Endometrial microvascular endothelial cells (primary cell): Measurements from ENCODE around the gene FOXN4. TPM values are rescaled to one million over a fixed set of nuclear protein-coding genes. Genes with fewer than 3 reads are reported as not detected.

ENCODE experiments used
- in situ Hi-C: cut with HindIII; loops from 2 replicates; pipeline ENCODE4 v1.10.0; 2017; ENCODE audit warnings: low sequenced_read_pairs, low pct_unique_long_range_greater_than_20kb; ENCODE audit errors: inconsistent ontology term
- total RNA-seq: library from RNA; depleted of rRNA; stranded (reverse); fragments of >200 nt; gene quantifications from one replicate; pipeline ENCODE4 v1.2.3, GENCODE V29; 2015; ENCODE audit errors: inconsistent ontology term

FOXN4 gene
- total RNA-seq, 1 donor from 2014 or later, result not detected

DNA sequence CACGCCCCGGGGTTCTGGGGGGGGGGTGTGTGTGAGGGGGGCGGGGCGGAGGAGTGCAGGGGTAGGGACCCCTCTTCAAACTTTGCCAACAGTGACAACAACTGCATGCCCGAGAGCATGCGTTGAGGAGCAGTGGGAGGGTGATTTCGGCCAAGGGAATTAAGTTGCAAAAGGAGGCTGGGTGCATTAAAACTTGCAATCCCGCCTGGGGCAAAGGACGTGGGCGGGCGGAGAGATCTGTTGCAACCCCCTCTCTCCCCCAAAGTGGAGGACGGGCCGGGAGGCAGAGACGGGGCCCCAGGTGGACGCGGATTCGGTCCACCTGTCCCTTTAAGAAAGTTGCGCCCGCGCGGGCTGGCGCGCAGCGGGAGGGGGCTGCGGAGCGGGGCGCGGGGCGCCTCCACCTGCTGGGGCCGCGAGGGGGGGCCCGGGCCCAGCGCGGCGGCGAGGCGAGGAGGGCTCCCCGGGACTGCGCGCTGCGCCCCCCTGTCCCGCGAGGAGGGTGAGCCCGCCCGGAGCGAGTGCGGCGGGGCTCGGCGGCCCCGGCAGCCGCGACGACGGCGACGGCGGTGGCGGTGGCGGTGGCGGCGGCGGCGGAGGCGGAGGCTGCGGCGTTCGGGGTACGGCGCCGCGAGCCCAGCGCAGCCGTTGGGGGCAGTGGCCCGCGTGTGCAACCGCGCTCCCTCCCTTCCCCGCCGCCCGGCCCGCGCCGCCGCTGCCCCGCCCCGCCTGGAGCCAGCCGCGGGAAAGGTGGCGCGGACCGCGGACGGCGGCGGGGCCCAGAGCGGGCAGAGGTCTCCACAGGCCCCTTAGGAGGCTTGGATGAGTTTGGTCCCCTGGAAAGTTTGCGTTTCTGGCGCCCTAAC is 530 bp upstream of the FOXN4 start:
- in situ Hi-C loops, result no loop called here

GRCh38 chr12:109307051-109307450 is 2.0 kb downstream of the FOXN4 start:
- in situ Hi-C loops, result no loop called here

- in situ Hi-C loops, result no loop called here
Measured at GRCh38 chr12:109305547-109305946, 3.5 kb downstream of the FOXN4 start.

DNA sequence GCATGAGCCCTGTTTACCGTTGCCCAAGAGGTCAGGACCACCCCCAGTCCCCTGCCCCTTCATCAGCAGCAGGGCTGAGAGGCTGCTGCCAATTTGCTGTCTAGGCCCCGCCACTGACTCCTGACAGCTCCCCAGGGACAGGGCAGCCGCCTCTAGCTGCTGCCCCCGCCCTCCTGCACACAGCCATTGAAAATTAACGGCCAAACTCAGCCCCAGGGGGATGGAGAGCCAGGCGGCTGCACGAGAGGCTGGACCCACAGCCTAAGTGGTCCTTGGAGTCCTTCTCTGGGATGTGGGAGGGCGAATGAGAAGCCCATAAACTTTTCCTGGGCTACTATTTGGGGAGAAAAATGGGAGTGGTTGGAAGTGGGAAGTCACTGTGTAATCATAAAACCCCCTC is 4.6 kb downstream of the FOXN4 start:
- in situ Hi-C loops, result no loop called here

GRCh38 chr12:109302770-109303169 is 6.3 kb downstream of the FOXN4 start:
- in situ Hi-C loops, result no loop called here

DNA sequence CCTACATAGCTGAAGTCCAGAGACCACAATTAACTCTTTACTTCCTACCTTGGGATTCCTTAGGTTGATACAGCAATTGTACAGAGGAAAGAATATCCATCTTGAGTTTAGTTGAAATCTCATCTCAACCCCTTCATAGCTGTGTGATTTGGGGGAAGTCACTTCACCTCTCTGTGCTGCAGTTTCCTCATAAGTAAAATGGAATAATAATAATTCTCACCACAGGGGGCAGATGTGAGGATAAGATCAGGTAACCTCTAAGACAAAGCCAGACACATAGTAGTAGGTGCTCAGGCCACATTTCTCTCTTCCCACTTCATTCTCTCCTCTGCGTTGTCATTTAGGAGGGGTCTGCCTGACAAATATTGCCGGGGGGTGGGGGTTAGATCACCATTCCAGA is 6.7 kb downstream of the FOXN4 start:
- in situ Hi-C loops, result no loop called here

DNA sequence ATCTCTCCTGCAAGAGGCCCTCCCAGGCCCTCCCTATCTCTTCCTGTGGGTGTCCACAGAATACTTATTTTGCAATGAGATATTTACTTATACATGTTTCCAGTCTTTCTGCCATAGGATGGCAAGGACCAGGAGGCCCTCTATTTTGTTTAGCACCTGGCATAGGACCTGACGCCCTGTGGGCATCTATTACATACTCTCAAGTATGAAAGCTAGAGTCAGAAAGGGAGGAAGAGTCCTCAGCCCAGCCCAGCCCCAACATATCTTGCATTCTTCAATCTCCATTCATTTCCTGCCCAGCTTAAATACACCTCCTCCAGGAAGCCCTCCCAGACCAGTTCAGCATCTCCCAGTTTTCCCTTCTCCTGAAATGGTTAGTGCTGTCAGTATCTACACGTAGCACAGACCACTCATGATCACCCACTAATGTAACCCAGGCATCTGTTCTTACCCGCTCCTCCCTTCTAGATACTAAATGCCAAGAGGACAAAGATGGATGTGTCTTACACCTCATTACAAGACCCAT is 7.4 kb downstream of the FOXN4 start:
- in situ Hi-C loops, result no loop called here

DNA sequence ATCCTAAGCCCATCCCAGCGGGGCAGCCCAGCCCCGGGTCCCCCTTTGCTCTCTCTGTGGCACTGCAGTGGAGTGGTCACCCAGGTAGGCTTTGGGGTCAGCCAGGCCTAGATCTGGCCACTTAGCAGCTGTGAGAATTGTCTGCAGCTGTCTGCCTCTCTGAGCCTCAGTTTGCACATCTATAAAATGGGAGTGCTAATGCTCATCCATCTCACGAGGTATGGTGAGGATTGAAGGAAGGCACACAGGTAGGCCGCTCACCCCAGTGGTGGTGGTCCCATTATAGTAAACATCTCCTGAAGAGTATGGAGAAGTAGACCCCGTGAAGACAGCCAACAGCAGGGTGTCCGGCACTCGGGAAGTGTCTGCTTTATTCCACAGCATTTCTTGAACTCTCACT is 9.2 kb downstream of the FOXN4 start:
- in situ Hi-C loops, result no loop called here

GRCh38 chr12:109296431-109296830 is 12.7 kb downstream of the FOXN4 start:
- in situ Hi-C loops, result no loop called here

- in situ Hi-C loops, result no loop called here
Measured at GRCh38 chr12:109295764-109296425, 13.2 kb downstream of the FOXN4 start.

GRCh38 chr12:109294286-109294796 is 14.7 kb downstream of the FOXN4 start:
- in situ Hi-C loops, result no loop called here

GRCh38 chr12:109293106-109293505 is 16.0 kb downstream of the FOXN4 start:
- in situ Hi-C loops, result no loop called here

GRCh38 chr12:109292342-109292711 is 16.8 kb downstream of the FOXN4 start:
- in situ Hi-C loops, result no loop called here

- in situ Hi-C loops, result no loop called here
Measured at GRCh38 chr12:109291521-109292341, 17.4 kb downstream of the FOXN4 start.

DNA sequence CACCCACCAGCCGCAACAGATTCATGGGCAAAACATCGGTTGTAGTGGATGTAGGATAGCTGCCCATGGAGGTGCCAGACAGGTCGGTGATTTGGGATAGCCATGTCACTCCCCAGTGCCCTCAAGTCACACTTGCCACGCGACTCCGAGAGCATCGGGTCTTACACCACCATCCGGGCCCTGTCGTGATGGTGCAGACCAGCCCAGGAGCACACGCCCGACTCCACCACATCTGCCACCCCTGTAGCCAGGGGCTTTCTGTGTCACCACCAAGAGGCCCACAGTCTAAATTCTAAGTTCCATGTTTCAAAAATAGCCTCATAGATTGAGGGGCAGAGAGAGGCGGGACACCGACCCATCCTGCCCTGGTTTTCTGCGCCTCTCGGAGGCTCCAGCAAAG is 18.0 kb downstream of the FOXN4 start:
- in situ Hi-C loops, result no loop called here

DNA sequence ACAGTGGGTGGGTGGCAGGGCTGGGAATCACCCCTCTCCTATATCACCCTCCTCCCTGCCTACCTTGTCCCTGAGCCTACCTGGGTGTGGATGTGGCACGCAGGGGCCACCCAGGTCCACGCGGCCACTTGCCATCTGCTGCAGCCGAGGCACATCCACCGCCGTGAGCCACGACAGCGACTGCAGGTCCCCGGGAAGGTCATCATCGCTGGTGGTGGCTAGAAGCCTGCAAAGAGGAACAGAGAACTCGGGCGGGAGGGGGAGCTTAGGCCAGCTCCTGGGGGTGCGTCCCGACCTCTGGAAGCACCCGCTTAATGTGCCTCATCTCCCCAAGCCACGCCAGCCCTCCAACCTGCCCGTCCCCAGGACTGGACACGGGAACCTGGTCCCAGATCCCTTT is 19.0 kb downstream of the FOXN4 start:
- in situ Hi-C loops, result no loop called here

- in situ Hi-C loops, result no loop called here
Measured at GRCh38 chr12:109289551-109289950, 19.5 kb downstream of the FOXN4 start.

DNA sequence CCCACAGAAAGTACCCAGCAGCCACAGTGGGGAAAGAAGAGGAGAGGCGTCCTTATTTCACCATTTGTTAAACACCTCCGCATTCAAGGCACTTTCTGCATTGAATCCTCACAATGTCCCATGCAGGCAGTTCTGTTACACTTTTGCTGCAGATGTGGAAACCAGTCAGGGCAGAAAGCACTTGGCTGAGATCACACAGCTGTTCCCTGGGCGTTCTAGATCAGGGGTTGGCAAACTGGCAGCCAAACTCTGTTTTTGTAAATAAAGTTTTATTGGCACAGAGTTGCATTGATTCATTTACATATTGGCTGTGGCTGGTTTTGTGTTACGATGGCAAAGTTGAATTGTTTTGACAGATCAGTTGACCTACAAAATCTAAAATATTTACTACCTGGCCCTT is 20.1 kb downstream of the FOXN4 start:
- in situ Hi-C loops, result no loop called here

GRCh38 chr12:109288571-109288970 is 20.5 kb downstream of the FOXN4 start:
- in situ Hi-C loops, result no loop called here
